HepG2 (cell line): Measurements from ENCODE around the gene MTCH2. TPM values are rescaled to one million over a fixed set of nuclear protein-coding genes. Genes with fewer than 3 reads are reported as not detected.

Source experiments
- CREBL2 ChIP-seq: sonication (generic); formaldehyde crosslinking; IDR thresholded peaks from 2 replicates; pipeline ENCODE4 v1.8.1; 2023; ENCODE audit warnings: missing genetic modification reagents, mild to moderate bottlenecking, borderline replicate concordance
- DDIT3 ChIP-seq: sonication (generic); formaldehyde crosslinking; IDR thresholded peaks from 2 replicates; pipeline ENCODE4 v1.4.0; 2020; ENCODE audit warnings: mild to moderate bottlenecking, missing genetic modification reagents
- KIAA2018 ChIP-seq: sonication (generic); formaldehyde crosslinking; IDR thresholded peaks from 2 replicates; pipeline ENCODE4 v1.5.0; 2020; ENCODE audit warnings: mild to moderate bottlenecking, missing genetic modification reagents, borderline replicate concordance
- MAF1 ChIP-seq: sonication (generic); formaldehyde crosslinking; IDR thresholded peaks from 2 replicates; pipeline ENCODE4 v1.5.0; 2020; ENCODE audit warnings: missing genetic modification reagents, borderline replicate concordance
- MBD4 ChIP-seq: IDR thresholded peaks from 2 replicates; pipeline ENCODE4 v1.6.1; 2012; ENCODE audit warnings: low read length, inconsistent platforms, borderline replicate concordance
- MXD1 ChIP-seq: sonication (generic); formaldehyde crosslinking; IDR thresholded peaks from 2 replicates; pipeline ENCODE4 v1.4.0; 2020; ENCODE audit warnings: mild to moderate bottlenecking, missing genetic modification reagents
- NFIC ChIP-seq: IDR thresholded peaks from 2 replicates; pipeline ENCODE4 v1.6.1; 2012; ENCODE audit warnings: mild to moderate bottlenecking, low read length, inconsistent platforms
- ONECUT2 ChIP-seq: sonication (generic); formaldehyde crosslinking; IDR thresholded peaks from 2 replicates; pipeline ENCODE4 v1.4.0; 2020; ENCODE audit warnings: missing genetic modification reagents
- PBX2 ChIP-seq: IDR thresholded peaks from 2 replicates; pipeline ENCODE4 v1.6.1; 2016; ENCODE audit warnings: control low read depth
- TAF1 ChIP-seq: sonication (generic); formaldehyde crosslinking; IDR thresholded peaks from 2 replicates; pipeline ENCODE4 v1.4.0; 2020; ENCODE audit warnings: missing genetic modification reagents
- TCF7L2 ChIP-seq: IDR thresholded peaks from 2 replicates; pipeline ENCODE4 v1.6.1; 2011; ENCODE audit warnings: mild to moderate bottlenecking, low read depth, low read length, moderate library complexity
- WIZ ChIP-seq: sonication (generic); formaldehyde crosslinking; IDR thresholded peaks from 2 replicates; pipeline ENCODE4 v1.5.1; 2020; ENCODE audit warnings: mild to moderate bottlenecking, missing genetic modification reagents
- XRCC5 ChIP-seq: fragments of 200-400 bp; formaldehyde crosslinking; optimal IDR thresholded peaks from 2 replicates; pipeline ENCODE3; 2017; ENCODE audit warnings: mild to moderate bottlenecking, low read length
- YY1 ChIP-seq: IDR thresholded peaks from 2 replicates; pipeline ENCODE4 v1.6.1; 2011; ENCODE audit warnings: low read length, low read depth, moderate library complexity, mild to moderate bottlenecking; ENCODE audit not compliant: insufficient read depth, insufficient replicate concordance
- ZBTB7A ChIP-seq: sonication (generic); formaldehyde crosslinking; IDR thresholded peaks from 2 replicates; pipeline ENCODE4 v1.8.0; 2022; ENCODE audit warnings: mild to moderate bottlenecking, missing genetic modification reagents
- ZSCAN29 ChIP-seq: sonication (generic); formaldehyde crosslinking; conservative IDR thresholded peaks from 2 replicates; pipeline ENCODE4 v1.4.0; 2020; ENCODE audit warnings: mild to moderate bottlenecking, missing genetic modification reagents
- polyA plus RNA-seq, 8 experiments: library from polyadenylated mRNA; depleted of rRNA in 3 of 8; stranded (reverse) in 7 of 8; unstranded in 1 of 8; fragments of >200 nt; fragmentation: Illumina TruSeq in 4 of 8; extraction: Trizol in 4 of 8; gene quantifications; 2 replicates each; pipeline versions ENCODE4 v1.2.1 to v1.2.3, GENCODE V29; 2011 to 2016; ENCODE audit warnings: low read depth in 4 of 8, missing spikeins in 1 of 8, mixed read lengths in 1 of 8; ENCODE audit not compliant: insufficient read depth in 1 of 8
- total RNA-seq, 5 experiments: library from RNA; depleted of rRNA; stranded (reverse); fragments of >200 nt; fragmentation: Illumina TruSeq; extraction: Trizol; gene quantifications; 2 replicates each; pipeline ENCODE4 v1.2.3, GENCODE V29; 2016; ENCODE audit warnings: low read depth in 1 of 5

MTCH2 gene
- total and polyA plus RNA-seq, 2 of the 13 experiments (the other 11 are each of a cell fraction or from before 2014, with no cell fraction given) = 112 to 272 TPM

- TF ChIP-seq KIAA2018 (CRISPR knock-in tag) = peak; percentile 95; the same call in 1 of the 2 replicates
- TF ChIP-seq ZBTB7A = peak; percentile 59; the same call in 1 of the 2 replicates
- TF ChIP-seq XRCC5 = peak; percentile 98
- no peak for TF ChIP-seq TCF7L2
- peak; percentile 97 for TF ChIP-seq YY1
- TF ChIP-seq WIZ = no peak
- no peak for TF ChIP-seq ONECUT2 (CRISPR knock-in tag)
- TF ChIP-seq MAF1 (CRISPR knock-in tag) = no peak
- TF ChIP-seq CREBL2 (CRISPR knock-in tag) = no peak; the same call in 1 of the 2 replicates
- TF ChIP-seq TAF1 (CRISPR knock-in tag) = peak; percentile 98
- TF ChIP-seq ZSCAN29 (CRISPR knock-in tag) = peak; percentile 67; the same call in 1 of the 2 replicates
- TF ChIP-seq MXD1 (CRISPR knock-in tag) = no peak; the same call in 1 of the 2 replicates
- no peak for TF ChIP-seq MBD4
- peak; percentile 61; the same call in 1 of the 2 replicates for TF ChIP-seq NFIC
- TF ChIP-seq DDIT3 (CRISPR knock-in tag) = no peak
- TF ChIP-seq PBX2 (CRISPR knock-in tag) = no peak
Observed at GRCh38 chr11:47578524-47579494, 63.5 kb downstream of the MTCH2 start, which contains the start of the genes KBTBD4 and NDUFS3 (continued).
